ENCODE measurements around the gene EIF4EBP2. TPM values are rescaled to one million over a fixed set of nuclear protein-coding genes. Genes with fewer than 3 reads are reported as not detected.

The EIF4EBP2 gene
- total RNA-seq, 2 experiments from 2014 or later = 49.3 to 54.2 TPM

DNA sequence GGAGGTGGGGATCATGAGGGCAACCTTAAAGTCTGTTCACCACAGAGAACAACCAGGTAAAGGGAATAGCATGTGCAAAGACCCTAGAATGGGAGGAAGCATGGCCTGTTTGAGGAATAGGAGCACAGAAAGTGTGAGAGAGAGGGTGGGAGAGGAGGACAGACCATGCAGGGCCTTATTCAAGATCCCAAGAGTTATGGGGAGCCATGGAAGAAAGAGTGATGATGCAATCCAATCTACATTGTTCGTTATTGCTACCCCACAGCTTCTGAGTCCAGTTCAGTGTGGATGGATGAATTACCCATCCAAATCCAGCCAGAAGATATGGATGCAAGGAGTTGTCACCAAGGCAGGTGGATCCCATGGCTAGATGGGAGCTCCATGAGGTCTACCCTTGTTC lies 7.8 kb upstream of the EIF4EBP2 start:
- Mint-ChIP-seq H3K36me3 (no peaks in the 10 kb centered on the region), H3K9me3 (no peaks in the 10 kb centered on the region), H3K27ac (no peak overlapping the region), H3K4me1 (peaks cover 2% of the 10 kb centered on the region), H3K27me3 (peaks cover 19% of the 10 kb centered on the region), H3K4me3 (no peak overlapping the region)
- ATAC-seq (ENCODE audit: low read depth) = no peak
- no peak for DNase-seq
- POLR2A ChIA-PET = no interaction called here

DNA sequence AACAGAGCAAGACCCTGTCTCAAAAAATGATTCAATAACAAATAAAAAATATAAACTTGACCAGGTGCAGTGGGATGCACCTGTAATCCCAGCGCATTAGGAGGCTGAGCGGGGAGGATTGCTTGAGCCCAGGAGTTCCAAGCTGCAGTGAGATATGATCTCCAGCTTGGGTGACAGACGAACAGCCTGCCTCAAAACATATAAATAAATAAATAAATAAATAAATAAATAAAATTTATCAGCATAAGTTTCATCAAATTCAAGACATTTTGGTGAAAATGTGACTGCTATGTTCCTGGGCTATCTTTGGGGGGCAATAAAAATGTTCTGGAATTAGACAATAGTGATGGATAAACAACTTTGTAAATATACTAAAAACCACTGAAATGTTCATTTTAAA lies 4.8 kb upstream of the EIF4EBP2 start:
- H3K9me3 Mint-ChIP-seq = no peaks in the 10 kb centered on the region
- H3K27me3 Mint-ChIP-seq = peaks cover 2% of the 10 kb centered on the region
- no peak overlapping the region for H3K27ac Mint-ChIP-seq
- peaks cover 8% of the 10 kb centered on the region for H3K4me1 Mint-ChIP-seq
- POLR2A ChIA-PET = no interaction called here
- DNase-seq (no peak), ATAC-seq (ENCODE audit: low read depth) (no peak)
- H3K4me3 Mint-ChIP-seq = no peak overlapping the region
- H3K36me3 Mint-ChIP-seq = no peaks in the 10 kb centered on the region

DNA sequence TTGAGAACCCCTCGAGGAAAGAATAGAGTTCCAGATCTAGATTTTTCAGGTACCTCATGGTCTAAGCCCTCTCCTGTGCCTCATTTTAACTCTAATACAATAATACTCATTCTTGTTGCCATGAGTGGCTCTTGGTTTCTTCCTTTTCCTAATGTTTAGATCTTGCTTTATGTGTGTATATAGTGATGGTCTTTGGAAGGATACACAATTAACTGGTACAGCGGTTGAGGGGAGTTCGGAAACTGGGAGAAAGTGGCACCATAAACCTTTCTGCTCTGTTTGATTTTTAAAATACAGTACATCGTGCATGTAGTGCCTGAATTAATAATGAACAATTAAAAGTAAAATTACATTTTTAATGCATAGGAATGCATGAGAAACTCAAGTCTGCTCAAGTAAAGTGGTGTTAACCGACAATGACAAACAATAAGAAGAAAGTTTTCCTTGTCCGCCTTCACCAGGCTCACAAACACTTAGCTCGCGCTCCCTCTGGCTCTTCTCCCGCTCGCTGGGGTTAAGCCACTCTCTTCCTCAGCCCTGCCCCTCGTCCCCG lies 386 bp upstream of the EIF4EBP2 start:
- ATAC-seq (ENCODE audit: low read depth) = no peak
- no peak for DNase-seq
- Mint-ChIP-seq H3K27ac (peak overlapping the region; percentile 64), H3K9me3 (no peaks in the 10 kb centered on the region), H3K4me1 (peaks cover 27% of the 10 kb centered on the region), H3K27me3 (no peaks in the 10 kb centered on the region), H3K4me3 (peak overlapping the region; percentile 89), H3K36me3 (peaks cover 8% of the 10 kb centered on the region)
- POLR2A ChIA-PET = interaction anchor here (0.6 to 2.8 kb wide), 11 partner anchors 15 to 311 kb away, joined by 3 to 16 read pairs (median 4); partner anchors contain the start of genes LRRC20, NODAL and SAR1A

DNA sequence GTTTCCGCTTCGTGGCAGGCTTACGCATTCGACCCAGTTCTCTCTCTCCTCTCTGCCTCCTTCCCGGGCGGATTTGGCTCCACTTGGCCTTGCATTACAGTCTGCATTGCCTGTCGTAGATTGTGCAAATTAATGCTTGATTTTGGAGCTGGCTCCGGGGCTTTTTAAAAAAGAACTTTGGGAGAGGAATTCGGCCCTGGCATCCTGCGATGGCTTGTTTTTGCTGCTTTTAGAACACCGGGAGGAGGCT lies 767 bp downstream of the EIF4EBP2 start:
- no peak for DNase-seq
- Mint-ChIP-seq H3K9me3 (no peaks in the 10 kb centered on the region), H3K4me1 (peaks cover 36% of the 10 kb centered on the region), H3K27me3 (no peaks in the 10 kb centered on the region), H3K36me3 (peaks cover 17% of the 10 kb centered on the region), H3K4me3 (peak overlapping the region; percentile 89), H3K27ac (peak overlapping the region; percentile 93)
- ATAC-seq (ENCODE audit: low read depth) = no peak
- POLR2A ChIA-PET = interaction anchor here (0.8 to 2.8 kb wide), 10 partner anchors 17 to 1504 kb away, joined by 3 to 16 read pairs (median 4); partner anchors contain the start of genes LRRC20 and SAR1A

DNA sequence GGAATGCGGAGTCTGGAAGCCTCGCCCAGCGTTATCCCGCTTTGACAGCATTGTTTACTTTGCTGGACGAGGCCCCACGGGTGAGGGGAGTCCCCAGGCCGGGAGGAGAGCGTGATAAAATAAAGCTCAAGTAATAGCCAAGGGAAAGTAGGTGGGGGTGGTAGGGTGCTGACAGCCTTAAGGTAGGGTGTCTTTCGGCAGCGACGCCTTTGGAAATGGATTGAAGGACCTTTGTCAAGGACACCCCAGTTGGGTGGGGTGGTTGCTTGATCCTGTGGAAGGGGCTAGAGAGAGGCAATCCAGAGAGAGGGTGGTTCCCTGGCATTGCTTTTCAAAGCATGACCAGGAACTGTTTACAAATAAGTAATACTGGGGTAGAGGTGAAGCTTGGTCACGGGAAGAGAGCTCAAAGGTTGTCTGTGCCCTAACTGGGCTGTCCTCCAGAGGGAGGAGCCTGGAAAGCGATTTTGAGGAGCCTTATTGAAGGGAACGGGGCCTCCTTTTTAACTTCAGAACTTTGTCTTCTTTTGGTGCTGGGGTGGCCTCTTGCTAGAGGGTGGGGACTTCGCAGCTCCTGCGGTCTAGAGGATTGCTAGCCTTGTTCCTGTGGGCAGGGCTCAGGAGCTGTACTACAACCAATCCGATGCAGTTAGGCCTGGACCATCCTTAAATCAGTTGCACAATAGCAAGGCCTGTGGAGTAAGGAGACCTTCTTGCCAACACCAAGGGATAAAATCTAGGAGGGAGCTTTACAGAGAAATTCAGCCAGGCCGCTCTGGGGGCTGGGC lies 1.3 kb downstream of the EIF4EBP2 start:
- H3K27ac Mint-ChIP-seq = peak overlapping the region; percentile 93
- POLR2A ChIA-PET = interaction anchor here (0.6 to 2.8 kb wide), 13 partner anchors 11 to 1505 kb away, joined by 3 to 16 read pairs (median 4); partner anchors contain the start of genes LRRC20 and TYSND1
- H3K4me1 Mint-ChIP-seq = peaks cover 37% of the 10 kb centered on the region

DNA sequence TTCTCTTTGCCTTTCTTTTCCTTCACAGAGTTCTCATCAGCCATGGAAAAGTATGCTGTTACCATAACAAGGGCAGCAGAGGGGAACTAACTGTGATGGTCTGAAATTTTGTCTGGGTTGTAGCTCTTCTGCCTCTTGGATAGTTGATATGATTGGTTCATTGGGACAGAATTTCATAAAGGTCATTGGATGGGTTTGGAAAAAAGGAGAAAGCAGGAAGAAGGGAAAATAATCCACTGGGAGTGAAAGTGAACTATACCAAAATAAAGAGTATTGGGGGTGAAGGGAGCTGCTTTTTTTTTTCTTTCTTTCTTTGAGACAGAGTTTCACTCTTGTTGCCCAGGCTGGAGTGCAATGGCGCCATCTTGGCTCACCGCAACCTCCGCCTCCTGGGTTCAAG lies 5.8 kb downstream of the EIF4EBP2 start:
- no peak for DNase-seq
- Mint-ChIP-seq H3K27ac (no peak overlapping the region), H3K4me1 (peaks cover 32% of the 10 kb centered on the region), H3K27me3 (no peaks in the 10 kb centered on the region), H3K36me3 (peaks cover 30% of the 10 kb centered on the region), H3K9me3 (no peaks in the 10 kb centered on the region), H3K4me3 (no peak overlapping the region)
- POLR2A ChIA-PET = no interaction called here
- ATAC-seq (ENCODE audit: low read depth) = no peak

More for the DNA sequence above, 1.3 kb downstream of the EIF4EBP2 start:
- Mint-ChIP-seq H3K9me3 (no peaks in the 10 kb centered on the region), H3K27me3 (no peaks in the 10 kb centered on the region), H3K4me3 (peak overlapping the region; percentile 89), H3K36me3 (peaks cover 19% of the 10 kb centered on the region)
- DNase-seq = peak; percentile 47
- ATAC-seq (ENCODE audit: low read depth) = peak; percentile 60

DNA sequence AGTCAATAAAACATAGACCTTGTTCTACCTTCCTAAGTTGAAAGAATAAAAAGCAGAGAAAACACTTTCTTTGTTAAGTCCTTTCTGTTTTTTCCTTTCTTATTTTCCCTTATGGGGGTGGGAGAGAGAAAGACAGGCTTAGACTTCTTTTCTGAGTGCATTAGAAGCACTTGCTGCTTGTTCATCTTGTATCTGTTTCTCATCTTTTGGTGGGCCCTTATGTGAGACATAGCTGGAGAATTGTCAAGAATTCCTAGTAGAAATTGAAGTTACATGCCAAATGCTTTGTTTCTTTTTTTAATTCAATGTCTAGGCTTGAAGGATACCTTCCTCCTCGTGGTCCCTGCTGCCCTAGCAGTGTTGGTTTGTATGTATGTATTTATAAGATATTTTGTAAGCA lies 6.7 kb downstream of the EIF4EBP2 start:
- Mint-ChIP-seq H3K36me3 (peaks cover 37% of the 10 kb centered on the region), H3K4me1 (peaks cover 29% of the 10 kb centered on the region), H3K27ac (no peak overlapping the region), H3K9me3 (no peaks in the 10 kb centered on the region), H3K4me3 (no peak overlapping the region), H3K27me3 (no peaks in the 10 kb centered on the region)
- POLR2A ChIA-PET = no interaction called here
- DNase-seq (no peak), ATAC-seq (ENCODE audit: low read depth) (no peak)

DNA sequence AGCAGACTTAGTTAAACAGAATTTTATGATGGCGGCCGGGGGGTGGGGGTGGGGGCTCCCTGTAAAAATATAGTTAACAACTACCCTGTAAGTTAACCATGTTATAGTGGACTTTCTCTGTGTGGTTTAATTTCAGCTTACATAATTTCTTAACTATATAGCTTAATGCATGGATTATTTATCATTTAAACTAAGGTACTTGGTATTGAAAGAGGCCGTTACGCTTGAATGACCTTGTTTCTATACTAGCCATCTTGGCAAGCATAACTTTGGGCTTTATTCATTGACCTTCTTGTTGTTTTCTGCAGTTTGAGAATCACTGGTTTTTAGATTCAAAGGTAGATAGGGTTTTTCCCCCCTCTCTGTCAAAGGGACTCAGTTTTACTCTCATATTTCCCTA lies 8.4 kb downstream of the EIF4EBP2 start:
- Mint-ChIP-seq H3K9me3 (no peaks in the 10 kb centered on the region), H3K4me1 (peaks cover 28% of the 10 kb centered on the region), H3K27me3 (no peaks in the 10 kb centered on the region), H3K4me3 (no peak overlapping the region), H3K36me3 (peaks cover 34% of the 10 kb centered on the region), H3K27ac (no peak overlapping the region)
- POLR2A ChIA-PET = no interaction called here
- DNase-seq (no peak), ATAC-seq (ENCODE audit: low read depth) (no peak)

DNA sequence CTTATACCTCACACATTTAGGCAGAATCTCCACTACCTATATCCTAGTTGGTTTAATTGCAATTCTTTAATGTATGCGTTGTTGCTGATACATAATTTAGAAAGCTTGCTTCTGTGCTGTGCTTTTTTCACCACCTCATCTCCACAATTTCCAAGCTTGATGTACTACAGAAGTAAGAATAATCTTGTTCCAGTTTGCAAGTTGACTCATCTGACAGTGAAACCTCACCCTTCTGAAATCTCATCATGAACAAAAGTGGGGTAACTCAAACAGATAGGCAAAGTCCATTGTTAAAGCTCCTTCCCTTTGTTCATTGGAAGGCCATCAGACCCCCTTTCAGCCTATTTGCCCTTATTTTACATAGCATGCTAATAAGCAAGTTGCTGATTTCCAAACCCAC lies 13.6 kb downstream of the EIF4EBP2 start:
- Mint-ChIP-seq H3K4me3 (no peak overlapping the region), H3K9me3 (no peaks in the 10 kb centered on the region), H3K27me3 (no peaks in the 10 kb centered on the region), H3K4me1 (peaks cover 20% of the 10 kb centered on the region), H3K36me3 (peaks cover 26% of the 10 kb centered on the region), H3K27ac (no peak overlapping the region)
- POLR2A ChIA-PET = interaction anchor here (1.6 kb wide), 1 partner anchor 12 kb away, joined by 9 read pairs; no protein-coding TSS in a partner anchor
- DNase-seq (no peak), ATAC-seq (ENCODE audit: low read depth) (no peak)

DNA sequence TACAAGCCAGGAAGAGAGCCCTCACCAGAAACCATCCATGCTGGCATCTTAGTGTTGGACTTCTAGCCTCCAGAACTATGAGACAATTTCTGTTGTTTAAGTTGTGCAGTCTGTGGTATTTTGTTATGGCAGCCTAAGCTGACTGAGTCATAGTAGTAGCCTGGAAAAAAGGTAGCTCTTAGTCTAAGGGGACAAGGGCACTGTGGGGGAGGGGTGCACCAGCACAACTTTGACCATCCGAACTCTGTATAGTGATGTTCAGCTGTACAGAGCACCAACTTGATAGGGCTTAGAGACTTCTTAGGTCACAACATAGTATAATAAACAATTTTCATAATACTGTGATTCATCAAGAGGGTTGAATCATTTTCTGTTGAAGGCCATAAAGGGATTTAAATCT lies 14.3 kb downstream of the EIF4EBP2 start:
- Mint-ChIP-seq H3K36me3 (peaks cover 31% of the 10 kb centered on the region), H3K4me1 (peaks cover 19% of the 10 kb centered on the region), H3K27me3 (no peaks in the 10 kb centered on the region), H3K27ac (no peak overlapping the region), H3K4me3 (no peak overlapping the region), H3K9me3 (no peaks in the 10 kb centered on the region)
- no peak for DNase-seq
- no peak for ATAC-seq (ENCODE audit: low read depth)
- POLR2A ChIA-PET = interaction anchor here (0.8 kb wide), 1 partner anchor 15 kb away, joined by 3 read pairs; the partner anchor contains the start of gene EIF4EBP2

DNA sequence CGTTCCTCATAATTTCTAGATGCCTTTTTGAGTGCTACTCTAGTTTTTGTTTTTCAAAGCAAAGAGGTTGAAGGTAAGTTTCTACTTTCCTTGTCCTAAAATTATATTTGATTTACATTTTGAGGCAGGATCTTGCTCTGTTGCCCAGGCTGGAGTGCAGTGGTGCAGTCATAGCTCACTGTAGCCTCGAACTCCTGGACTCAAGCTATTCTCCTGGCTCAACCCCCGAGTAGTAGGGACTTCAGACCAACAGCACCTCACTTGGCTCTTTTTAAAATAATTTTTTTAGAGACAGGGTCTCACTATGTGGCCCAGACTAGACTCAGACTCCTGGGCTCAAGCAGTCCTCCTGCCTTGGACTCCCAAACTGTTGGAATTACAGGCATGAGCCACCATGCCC lies 14.8 kb downstream of the EIF4EBP2 start:
- Mint-ChIP-seq H3K9me3 (no peaks in the 10 kb centered on the region), H3K4me1 (peaks cover 19% of the 10 kb centered on the region), H3K36me3 (peaks cover 30% of the 10 kb centered on the region), H3K27me3 (no peaks in the 10 kb centered on the region), H3K27ac (no peak overlapping the region), H3K4me3 (no peak overlapping the region)
- POLR2A ChIA-PET = interaction anchor here (0.8 kb wide), 1 partner anchor 15 kb away, joined by 3 read pairs; the partner anchor contains the start of gene EIF4EBP2
- DNase-seq (no peak), ATAC-seq (ENCODE audit: low read depth) (no peak)

DNA sequence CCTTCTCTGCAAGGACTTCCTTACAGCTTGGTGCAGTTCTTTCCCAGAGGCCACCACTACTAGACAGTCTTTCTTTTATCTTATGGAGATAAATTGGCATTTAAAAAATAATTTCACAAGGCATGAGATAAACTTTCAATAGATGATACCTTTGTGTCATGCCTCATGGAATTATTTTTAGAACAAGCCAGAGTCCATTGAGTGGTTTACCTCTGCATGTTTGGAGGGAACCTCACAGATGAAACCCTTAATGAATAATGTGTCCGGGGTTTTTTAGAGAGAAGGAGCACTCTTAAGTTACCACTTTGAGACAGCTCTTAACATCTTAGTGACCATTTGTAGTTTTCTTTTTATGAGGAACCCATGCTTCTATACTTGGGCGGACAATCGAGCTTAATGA lies 20.4 kb downstream of the EIF4EBP2 start:
- H3K4me1 Mint-ChIP-seq = peaks cover 4% of the 10 kb centered on the region
- ATAC-seq (ENCODE audit: low read depth) = no peak
- H3K27me3 Mint-ChIP-seq = no peaks in the 10 kb centered on the region
- peaks cover 26% of the 10 kb centered on the region for H3K36me3 Mint-ChIP-seq
- no peaks in the 10 kb centered on the region for H3K9me3 Mint-ChIP-seq
- H3K27ac Mint-ChIP-seq = no peak overlapping the region
- POLR2A ChIA-PET = no interaction called here
- H3K4me3 Mint-ChIP-seq = no peak overlapping the region
- DNase-seq = no peak

DNA sequence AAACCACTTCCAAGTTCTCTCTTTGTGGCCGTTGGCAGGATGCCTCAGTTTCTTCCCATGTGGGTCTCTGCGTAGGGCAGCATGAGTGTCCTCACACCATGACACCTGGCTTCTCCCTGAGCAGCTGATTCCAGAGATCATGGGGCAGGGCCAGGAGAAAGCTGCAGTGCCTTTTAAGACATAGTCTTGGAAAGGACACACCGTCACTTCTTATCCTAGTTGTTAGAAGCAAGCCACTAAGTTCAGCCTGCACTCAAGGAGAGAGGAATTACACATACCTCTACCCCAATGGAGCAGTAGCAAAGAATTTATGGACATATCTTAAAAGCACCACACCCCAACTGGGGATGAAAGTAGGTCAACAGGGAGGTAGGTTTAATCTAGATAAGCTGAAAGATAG lies 21.2 kb downstream of the EIF4EBP2 start:
- POLR2A ChIA-PET = no interaction called here
- Mint-ChIP-seq H3K27ac (no peak overlapping the region), H3K4me1 (peaks cover 2% of the 10 kb centered on the region), H3K4me3 (no peak overlapping the region), H3K9me3 (no peaks in the 10 kb centered on the region), H3K27me3 (no peaks in the 10 kb centered on the region), H3K36me3 (peaks cover 20% of the 10 kb centered on the region)
- DNase-seq = no peak
- no peak for ATAC-seq (ENCODE audit: low read depth)

DNA sequence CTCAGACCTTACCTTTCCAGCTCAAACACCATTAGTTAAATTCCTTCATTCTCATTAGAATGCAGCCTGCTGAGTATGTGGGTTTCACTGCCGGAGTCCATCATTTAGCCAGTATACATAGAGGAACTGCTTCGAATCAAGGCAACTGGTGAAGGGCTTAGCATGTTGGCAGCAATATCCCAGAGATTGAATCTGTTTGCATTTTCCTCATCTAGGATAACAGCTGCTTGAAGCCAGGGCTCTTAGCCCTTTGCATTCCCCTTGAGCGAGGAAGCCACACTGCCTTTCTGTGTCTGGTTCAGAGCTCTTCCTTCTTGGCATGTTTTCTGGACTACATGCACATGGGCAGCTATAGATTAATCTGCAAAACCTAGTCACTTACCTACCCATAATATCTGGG lies 22.9 kb downstream of the EIF4EBP2 start:
- POLR2A ChIA-PET = no interaction called here
- Mint-ChIP-seq H3K4me3 (no peak overlapping the region), H3K4me1 (peaks cover 2% of the 10 kb centered on the region), H3K9me3 (no peaks in the 10 kb centered on the region), H3K27me3 (no peaks in the 10 kb centered on the region), H3K27ac (no peak overlapping the region), H3K36me3 (peaks cover 17% of the 10 kb centered on the region)
- ATAC-seq (ENCODE audit: low read depth) (no peak), DNase-seq (no peak)

Data from activated naive CD8-positive, alpha-beta T cell treated with anti-CD3 and anti-CD28 coated beads, Interleukin-2, amount 10 ng/mL, durations not matched to agents 7 days and 5 days (primary cell).